Subcutaneous abdominal adipose tissue (tissue), 5 donors: ENCODE results near the gene ATL3.
"Not testable (repeated sequence)": the region's sequence is repeated elsewhere in the genome, so short reads cannot be mapped to it uniquely, and the experiment has no call there.

Experiments used
- H3K27ac ChIP-seq: one replicate; pipeline ENCODE4 v1.7.0; 2013; ENCODE audit warnings: low read depth, mild to moderate bottlenecking, inconsistent platforms, low read length, moderate library complexity
- H3K27me3 ChIP-seq, 5 donors: one replicate each; pipeline ENCODE4 v1.7.0; 2013; ENCODE audit warnings: low read length in 5 of 5, inconsistent platforms in 1 of 5; ENCODE audit not compliant: control insufficient read depth in 5 of 5, insufficient read depth in 4 of 5
- H3K36me3 ChIP-seq, 5 donors: one replicate each; pipeline ENCODE4 v1.7.0; 2013; ENCODE audit warnings: low read length in 5 of 5; ENCODE audit not compliant: control insufficient read depth in 5 of 5, insufficient read depth in 5 of 5
- H3K4me1 ChIP-seq, 5 donors: one replicate each; pipeline ENCODE4 v1.7.0; 2013; ENCODE audit warnings: low read length in 5 of 5, mild to moderate bottlenecking in 3 of 5, moderate library complexity in 1 of 5; ENCODE audit not compliant: control insufficient read depth in 5 of 5, insufficient read depth in 5 of 5
- H3K4me3 ChIP-seq, 5 donors: one replicate each; pipeline ENCODE4 v1.7.0; 2013; ENCODE audit warnings: low read length in 5 of 5, low read depth in 1 of 5
- H3K9ac ChIP-seq, 5 donors: one replicate each; pipeline ENCODE4 v1.7.0; 2013; ENCODE audit warnings: low read length in 5 of 5, mild to moderate bottlenecking in 4 of 5, moderate library complexity in 3 of 5
- H3K9me3 ChIP-seq, 5 donors: one replicate each; pipeline ENCODE4 v1.7.0; 2013; ENCODE audit warnings: low read length in 5 of 5; ENCODE audit not compliant: control insufficient read depth in 5 of 5
- donor health status: healthy.
- donor health status: healthy.
- donor health status: healthy.
- donor health status: healthy.
- donor health status: healthy.

Gene ATL3

DNA sequence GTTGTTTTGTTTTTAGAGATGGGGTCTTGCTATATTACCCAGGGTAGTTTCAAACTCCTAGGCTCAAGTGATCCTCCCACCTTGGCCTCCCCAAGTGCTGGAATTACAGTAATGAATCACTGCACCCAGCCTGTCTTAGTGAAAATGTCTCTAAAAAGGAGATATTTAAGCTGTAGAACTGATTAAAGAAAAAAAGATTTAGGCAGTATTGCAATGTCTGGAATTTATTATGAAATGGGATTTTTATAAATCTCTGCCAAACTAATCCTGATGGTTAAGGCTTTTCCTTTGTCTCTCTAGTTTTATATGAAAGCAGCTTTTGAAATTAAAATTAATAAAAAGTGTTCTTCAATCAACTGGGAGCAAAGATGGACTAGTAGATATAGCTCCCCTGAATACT lies 59.0 kb downstream of the ATL3 start:
- H3K27ac ChIP-seq: peak overlapping the region; percentile 98
- peaks cover 18 to 52% (median 50%) of the 10 kb centered on the region in 5 donors for H3K4me1 ChIP-seq
- H3K9ac ChIP-seq: peak overlapping the region; percentile 80 to 95 (median 87)
- H3K27me3 ChIP-seq: no peaks in the 10 kb centered on the region
- H3K36me3 ChIP-seq: no peaks in the 10 kb centered on the region
- H3K9me3 ChIP-seq: no peaks in the 10 kb centered on the region
- H3K4me3 ChIP-seq: peak overlapping the region; percentile 71 to 88 (median 86)

DNA sequence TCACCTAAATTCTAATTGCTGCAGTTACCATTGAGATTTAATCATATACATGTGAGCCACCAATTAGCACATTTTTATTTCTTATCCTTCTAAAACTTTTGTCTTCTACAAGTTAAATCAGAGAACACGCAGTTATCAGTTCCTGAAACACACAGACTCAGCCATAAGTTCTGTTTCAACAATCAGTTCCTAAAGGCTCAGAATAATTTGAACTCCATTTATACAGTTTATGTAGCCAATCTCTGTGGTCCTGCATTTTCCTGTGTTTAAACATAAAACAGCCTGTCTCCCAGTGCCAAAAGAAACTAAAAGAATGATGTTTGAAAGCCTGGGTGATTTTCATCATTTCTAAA lies 59.8 kb downstream of the ATL3 start:
- peaks cover 0 to 7% (median 6%) of the 10 kb centered on the region in 5 donors for H3K36me3 ChIP-seq
- H3K9me3 ChIP-seq: no peaks in the 10 kb centered on the region
- peak overlapping the region; percentile 98 for H3K27ac ChIP-seq
- H3K4me1 ChIP-seq: peaks cover 18 to 58% (median 55%) of the 10 kb centered on the region in 5 donors
- H3K4me3 ChIP-seq: peak overlapping the region; percentile 28 to 87 (median 65)
- no peaks in the 10 kb centered on the region for H3K27me3 ChIP-seq
- peak overlapping the region in 3 of 5 donors; percentile 35 to 61 (median 47) for H3K9ac ChIP-seq

DNA sequence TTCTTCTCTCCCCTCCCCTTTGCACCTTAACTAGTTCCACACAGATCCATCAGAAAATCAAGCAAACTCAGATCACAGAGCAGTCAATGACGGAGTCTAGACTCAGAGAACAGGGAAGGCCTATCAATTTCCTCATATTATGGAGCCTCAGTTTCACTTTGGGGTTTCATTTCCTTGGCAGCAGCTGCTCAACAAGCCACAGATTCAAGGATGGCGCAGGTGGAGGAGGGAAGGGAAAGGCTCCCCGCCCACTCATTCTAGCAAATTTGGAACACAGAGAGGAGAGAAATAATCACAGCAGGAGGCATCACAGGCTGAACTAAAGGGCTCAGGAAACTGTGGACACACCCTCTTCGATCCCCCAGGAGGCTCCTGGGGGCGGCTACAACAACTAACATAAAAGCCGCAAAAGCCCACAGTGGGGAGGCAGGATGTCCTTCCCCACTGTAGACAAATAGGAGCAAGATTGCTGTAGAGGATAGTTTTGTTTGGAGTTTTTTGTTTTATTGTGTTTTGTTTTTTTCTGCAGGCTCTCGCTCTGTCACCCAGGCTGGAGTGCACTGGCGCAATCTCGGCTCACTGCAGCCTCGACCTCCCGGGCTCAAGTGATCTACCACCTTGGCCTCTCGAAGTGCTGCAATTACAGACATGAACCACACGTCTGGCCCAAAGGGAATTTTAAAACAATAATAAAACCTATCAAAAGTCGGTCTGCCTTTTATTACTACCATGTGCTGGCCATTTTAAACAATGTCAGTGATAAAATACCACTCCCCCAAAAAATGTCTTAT lies 60.4 kb downstream of the ATL3 start:
- Histone ChIP-seq H3K4me3 (peak overlapping the region; percentile 28 to 87 (median 65)), H3K9me3 (no peaks in the 10 kb centered on the region), H3K9ac (peak overlapping the region; percentile 35 to 89 (median 48)), H3K27me3 (no peaks in the 10 kb centered on the region), H3K4me1 (peaks cover 18 to 64% (median 58%) of the 10 kb centered on the region in 5 donors), H3K36me3 (peaks cover 0 to 10% (median 8%) of the 10 kb centered on the region in 5 donors), H3K27ac (peak overlapping the region; percentile 98)

- peak overlapping the region; percentile 98 for H3K27ac ChIP-seq
- no peaks in the 10 kb centered on the region for H3K9me3 ChIP-seq
- peaks cover 18 to 64% (median 58%) of the 10 kb centered on the region in 5 donors for H3K4me1 ChIP-seq
- peak overlapping the region; percentile 48 to 91 (median 79) for H3K9ac ChIP-seq
- H3K36me3 ChIP-seq: peaks cover 0 to 10% (median 9%) of the 10 kb centered on the region in 5 donors
- no peaks in the 10 kb centered on the region for H3K27me3 ChIP-seq
- peak overlapping the region; percentile 8 to 87 (median 40) for H3K4me3 ChIP-seq
These were observed 61.1 kb downstream of the ATL3 start for GRCh38 chr11:63609971-63610580.

- H3K4me1 ChIP-seq: peaks cover 18 to 69% (median 58%) of the 10 kb centered on the region in 5 donors
- peak overlapping the region; percentile 33 to 97 (median 79) for H3K9ac ChIP-seq
- peak overlapping the region; percentile 98 for H3K27ac ChIP-seq
- peaks cover 0 to 10% (median 9%) of the 10 kb centered on the region in 5 donors for H3K36me3 ChIP-seq
- H3K9me3 ChIP-seq: no peaks in the 10 kb centered on the region
- no peaks in the 10 kb centered on the region for H3K27me3 ChIP-seq
- peak overlapping the region; percentile 15 to 87 (median 48) for H3K4me3 ChIP-seq
These were observed 61.6 kb downstream of the ATL3 start for GRCh38 chr11:63609536-63609935.

DNA sequence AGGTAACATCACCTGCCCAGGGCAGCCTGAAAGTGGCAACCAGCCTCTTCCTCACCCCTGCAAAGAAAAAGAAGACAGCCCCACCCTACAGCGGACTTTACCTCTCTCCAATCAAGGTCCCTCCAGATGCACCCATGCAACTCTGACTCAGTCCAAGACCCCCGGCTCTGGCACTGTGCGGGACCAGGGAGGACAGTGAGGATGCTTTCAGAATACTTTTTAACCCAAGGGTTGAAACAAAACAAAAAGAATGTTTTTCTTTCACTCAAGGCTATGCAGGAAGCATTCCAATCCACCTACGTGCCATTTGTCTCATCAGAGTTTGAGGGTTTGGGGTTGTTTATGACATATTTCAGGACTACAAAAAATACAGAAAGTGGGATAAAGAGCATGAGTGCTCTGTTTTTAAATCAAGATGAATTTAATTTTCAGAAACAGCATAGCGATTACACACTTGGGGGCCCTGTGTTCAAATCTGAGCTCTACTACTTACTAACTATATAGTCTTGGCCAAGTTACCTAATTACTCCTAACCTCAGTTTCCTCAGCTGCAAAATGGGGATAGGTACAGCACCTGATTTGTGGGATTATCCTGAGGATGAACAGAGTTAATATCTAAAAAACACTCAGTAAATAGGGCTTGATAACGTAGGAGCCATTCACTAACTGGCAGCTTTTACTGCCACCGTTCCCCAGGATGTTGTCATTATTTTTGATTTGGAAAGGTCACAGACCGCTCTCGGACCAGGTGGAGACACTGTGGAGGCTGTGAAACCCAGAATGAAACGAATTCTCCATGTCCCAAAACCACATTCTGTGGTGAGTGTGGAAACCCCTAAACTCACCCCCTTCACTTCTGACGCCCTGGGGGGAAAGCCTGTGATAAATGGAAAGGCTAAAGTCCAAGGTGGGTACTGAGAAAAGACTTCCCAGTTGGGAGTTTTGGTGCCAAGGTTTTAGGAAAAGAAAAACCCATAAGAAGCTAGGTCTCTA lies 62.5 kb downstream of the ATL3 start:
- Histone ChIP-seq H3K4me3 (peak overlapping the region; percentile 9 to 53 (median 33)), H3K9ac (peak overlapping the region; percentile 33 to 97 (median 79))

DNA sequence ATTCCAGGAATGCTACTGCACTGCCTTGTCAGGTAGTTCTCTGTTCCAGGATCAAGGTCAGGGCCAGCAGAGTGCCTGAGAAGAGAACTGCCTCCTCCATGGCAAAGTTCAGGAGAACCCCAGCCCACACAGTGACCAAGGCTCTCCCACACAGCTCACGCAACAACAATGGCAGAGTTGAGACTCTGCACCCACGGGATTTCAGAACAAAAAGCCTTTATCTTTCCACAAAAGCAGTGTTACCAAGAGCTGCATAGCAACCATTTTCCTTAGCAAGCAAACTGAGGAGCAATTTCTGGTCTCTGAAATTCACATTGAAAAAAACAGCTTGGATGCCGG lies 68.0 kb downstream of the ATL3 start:
- Histone ChIP-seq H3K36me3 (peaks cover 0 to 16% (median 10%) of the 10 kb centered on the region in 5 donors), H3K4me1 (peaks cover 6 to 76% (median 45%) of the 10 kb centered on the region in 5 donors), H3K27ac (peak overlapping the region; percentile 89), H3K4me3 (no peak overlapping the region), H3K9me3 (no peaks in the 10 kb centered on the region), H3K27me3 (no peaks in the 10 kb centered on the region), H3K9ac (no peak overlapping the region)

More for the DNA sequence above, 62.5 kb downstream of the ATL3 start:
- no peaks in the 10 kb centered on the region for H3K9me3 ChIP-seq
- H3K27ac ChIP-seq: peak overlapping the region; percentile 98
- peaks cover 18 to 75% (median 58%) of the 10 kb centered on the region in 5 donors for H3K4me1 ChIP-seq
- H3K36me3 ChIP-seq: peaks cover 0 to 10% (median 9%) of the 10 kb centered on the region in 5 donors
- H3K27me3 ChIP-seq: no peaks in the 10 kb centered on the region

- H3K9me3 ChIP-seq, H3K4me3 ChIP-seq, H3K27me3 ChIP-seq: not testable (repeated sequence)
- Histone ChIP-seq H3K4me1 (peaks cover 6 to 78% (median 49%) of the 10 kb centered on the region in 5 donors), H3K9ac (peak overlapping the region in 1 of 5 donors; percentile 41), H3K36me3 (peaks cover 0 to 22% (median 16%) of the 10 kb centered on the region in 5 donors), H3K27ac (peak overlapping the region; percentile 89)
These were observed 68.6 kb downstream of the ATL3 start for GRCh38 chr11:63602290-63603179.
